Right renal pelvis (tissue), 4 donors: ENCODE measurements around the gene LMTK2. TPM values are rescaled to one million over a fixed set of nuclear protein-coding genes. Genes with fewer than 3 reads are reported as not detected.

Experiments
- DNase-seq, 4 donors: peaks; one replicate each; pipeline ENCODE4 v3.0.0-alpha.2; 2013; ENCODE audit warnings: low read depth in 4 of 4, low spot score in 3 of 4, missing footprints in 1 of 4
- polyA plus RNA-seq, 4 donors: library from polyadenylated mRNA; unstranded; fragments of 120-200 nt; gene quantifications; one replicate each; pipeline ENCODE4 v1.2.1, GENCODE V29; 2013; ENCODE audit not compliant: insufficient read length in 4 of 4

LMTK2 gene
- 10 to 100 TPM; 13.6 to 14.8 (median 14.4) TPM for polyA plus RNA-seq

GRCh38 chr7:98106647-98107312, at the start of gene LMTK2:
LMTK2 (plus strand) TSS chr7:98106862; CDS start chr7:98107178, 316 bp downstream.
- peak; percentile 83 to 96 (median 86) for DNase-seq

GRCh38 chr7:98057157-98057556, 49.5 kb upstream of the LMTK2 start:
- no peak for DNase-seq

DNA sequence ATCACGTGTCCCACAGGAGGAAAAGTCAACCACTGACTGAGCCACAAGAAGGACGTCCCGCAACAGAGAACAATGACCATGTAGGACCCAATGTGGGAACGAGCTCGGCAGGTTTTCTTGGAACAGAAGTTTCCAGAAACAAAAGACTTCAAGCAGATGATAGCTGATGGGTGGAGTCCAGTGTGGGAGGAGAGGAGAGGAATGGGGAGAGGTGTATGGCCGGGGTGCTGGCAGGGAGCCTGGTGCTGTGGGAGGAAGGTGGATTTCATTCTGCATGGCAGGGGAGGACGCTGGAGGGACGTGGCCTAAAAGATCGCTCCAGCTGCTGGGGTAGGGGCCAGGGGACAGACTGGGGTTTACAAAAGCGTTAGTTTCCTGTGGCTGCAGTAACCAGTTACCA, 48.5 kb upstream of the LMTK2 start:
- no peak for DNase-seq

GRCh38 chr7:98064233-98064632, 42.4 kb upstream of the LMTK2 start:
- no peak for DNase-seq

DNA sequence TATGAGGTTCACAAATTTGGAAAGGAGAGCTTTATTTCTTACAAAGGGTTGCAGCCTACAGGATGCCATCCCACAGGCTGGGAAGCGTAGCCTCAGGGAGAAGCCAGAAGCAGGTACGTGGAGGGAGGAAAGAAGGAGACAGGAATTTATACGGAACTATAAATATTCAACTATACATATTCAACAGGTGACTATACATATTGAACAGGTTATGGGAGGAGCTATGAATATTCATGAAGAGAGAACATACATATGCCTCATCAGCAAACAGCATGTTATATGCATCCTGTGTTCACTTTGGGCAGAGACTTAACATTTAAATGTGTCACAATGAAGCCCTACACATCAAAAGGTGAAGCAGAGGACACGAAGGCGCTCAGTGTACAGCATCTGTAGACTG, 40.5 kb upstream of the LMTK2 start:
- no peak for DNase-seq

GRCh38 chr7:98066934-98067507, 39.6 kb upstream of the LMTK2 start:
- DNase-seq, result no peak

GRCh38 chr7:98073047-98073446, 33.6 kb upstream of the LMTK2 start:
- DNase-seq, result no peak

GRCh38 chr7:98075801-98076200, 30.9 kb upstream of the LMTK2 start:
- no peak for DNase-seq

GRCh38 chr7:98077762-98078161, 28.9 kb upstream of the LMTK2 start:
- DNase-seq, result no peak

DNA sequence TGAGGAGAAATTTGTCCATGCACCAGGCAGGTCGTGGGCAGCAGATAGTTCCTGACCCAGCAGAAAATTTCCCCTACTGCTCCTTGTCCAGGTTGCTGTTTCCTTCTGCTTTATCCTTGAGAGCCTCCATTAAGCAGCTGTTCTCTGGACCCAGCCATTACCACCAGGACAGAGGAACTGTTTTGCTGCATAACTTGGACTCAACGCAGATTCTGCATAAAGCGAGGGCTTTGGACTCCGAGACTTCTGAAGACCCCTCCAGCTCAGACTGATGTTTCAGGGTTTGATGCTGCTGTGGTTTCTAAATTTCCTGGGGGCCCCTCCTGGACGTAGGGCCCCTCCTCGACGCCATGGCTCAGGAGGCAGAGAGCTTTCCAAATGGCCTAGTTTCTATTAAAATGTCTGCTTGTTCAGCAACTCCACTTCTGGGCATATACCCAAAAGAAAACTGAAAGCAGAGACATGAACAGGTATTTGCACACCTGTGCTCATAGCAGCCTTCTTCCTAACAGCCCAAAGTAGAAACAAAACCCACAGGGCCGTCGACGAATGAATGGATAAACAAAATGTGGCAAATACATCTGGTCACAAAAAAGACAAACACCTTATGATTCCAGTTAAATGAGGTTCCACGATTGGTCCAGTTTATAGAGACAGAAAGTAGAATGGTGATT, 28.3 kb upstream of the LMTK2 start:
- DNase-seq, result no peak

GRCh38 chr7:98079891-98080648, 26.6 kb upstream of the LMTK2 start:
- no peak for DNase-seq

GRCh38 chr7:98081319-98081718, 25.3 kb upstream of the LMTK2 start:
- no peak for DNase-seq

DNA sequence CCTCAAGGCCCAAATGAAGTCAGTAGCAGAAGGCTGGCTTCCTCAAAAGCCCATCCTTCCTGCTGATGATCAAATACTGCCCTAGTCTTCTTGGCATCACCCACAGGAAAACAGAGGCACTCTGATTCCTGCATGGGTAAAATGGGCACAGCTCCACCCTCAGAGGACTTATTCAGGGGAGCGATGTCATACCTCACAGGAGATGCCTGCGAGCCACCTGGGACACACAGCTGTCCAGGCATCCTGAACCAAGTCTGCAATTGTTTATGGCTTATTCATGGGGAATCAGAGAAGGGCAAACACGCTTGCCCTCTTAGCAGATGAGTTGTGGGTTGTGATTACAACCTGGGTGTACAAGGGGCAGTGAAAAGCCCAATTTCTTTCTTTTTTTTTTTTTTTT, 22.0 kb upstream of the LMTK2 start:
- DNase-seq, result no peak

DNA sequence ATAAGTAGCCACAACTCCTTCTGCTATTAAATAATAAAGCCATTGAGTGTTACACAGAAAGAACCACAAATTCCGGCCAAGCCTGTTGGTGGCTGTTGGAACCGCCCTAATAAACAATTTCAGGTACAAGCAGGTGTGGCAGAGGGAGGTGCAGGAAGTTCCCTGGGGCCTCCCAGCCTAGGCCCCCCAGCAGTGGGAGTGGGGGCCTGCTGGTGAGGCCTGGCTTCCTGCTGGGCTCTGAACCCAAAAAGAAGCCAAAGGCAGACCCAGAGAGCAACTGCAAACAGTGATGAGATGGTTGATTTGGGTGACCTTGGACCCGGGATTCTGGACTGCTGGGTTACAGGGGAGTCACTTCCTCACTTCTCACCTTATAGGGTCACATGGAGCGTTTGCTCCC, 21.0 kb upstream of the LMTK2 start:
- no peak for DNase-seq

- DNase-seq, result no peak
These were observed 20.4 kb upstream of the LMTK2 start for GRCh38 chr7:98086281-98086718.

GRCh38 chr7:98088109-98088508, 18.6 kb upstream of the LMTK2 start:
- no peak for DNase-seq

DNA sequence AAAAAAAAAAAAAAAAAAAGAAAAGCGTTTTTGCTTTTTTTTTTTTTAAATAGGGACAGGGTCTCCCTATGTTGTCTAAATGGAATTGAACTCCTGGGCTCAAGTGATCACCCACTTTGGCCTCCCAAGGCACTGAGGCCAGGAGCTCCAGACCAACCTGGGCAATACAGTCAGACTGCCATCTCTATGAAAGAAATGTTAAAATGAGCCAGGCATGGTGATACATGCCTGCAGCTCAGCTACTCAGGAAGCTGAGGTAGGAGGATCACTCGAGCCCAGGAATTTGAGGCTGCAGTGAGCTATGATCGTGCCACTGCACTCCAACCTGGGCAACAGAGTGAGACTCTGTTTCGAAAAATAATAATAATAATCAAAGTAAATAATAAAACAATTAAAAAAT, 16.5 kb upstream of the LMTK2 start:
- no peak for DNase-seq

GRCh38 chr7:98091061-98091460, 15.6 kb upstream of the LMTK2 start:
- no peak for DNase-seq

DNA sequence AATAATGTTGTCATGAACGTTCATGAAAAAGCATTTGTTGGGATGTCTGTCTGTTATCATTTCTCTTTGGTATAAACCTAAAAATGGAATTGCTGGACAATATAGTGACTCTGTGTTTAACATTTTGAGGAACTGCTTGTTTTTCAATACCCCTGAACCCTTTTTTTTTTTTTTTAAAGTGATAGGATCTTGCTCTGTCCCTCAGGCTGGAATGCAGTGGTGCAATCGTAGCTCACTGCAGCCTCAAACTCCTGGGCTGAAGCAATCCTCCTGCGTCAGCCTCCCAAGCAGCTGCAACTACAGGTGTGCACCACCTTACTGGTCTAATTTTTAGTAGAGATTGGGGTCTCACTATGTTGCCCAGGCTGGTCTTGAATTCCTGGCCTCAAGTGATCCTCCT, 15.1 kb upstream of the LMTK2 start:
- DNase-seq, result no peak

- no peak for DNase-seq
These were observed 9.5 kb upstream of the LMTK2 start for GRCh38 chr7:98097042-98097645.

- DNase-seq, result no peak
These were observed 6.6 kb upstream of the LMTK2 start for GRCh38 chr7:98100088-98100487.
